HT1080 (cell line): ENCODE data around the gene OR9A4. TPM values are rescaled to one million over a fixed set of nuclear protein-coding genes. Genes with fewer than 3 reads are reported as not detected.
A peak's percentile ranks its signal among the peaks of the same experiment; 100 is the strongest.

Experiments used
- DNase-seq: peaks from one replicate; pipeline ENCODE4 v3.0.0-alpha.2; 2015; ENCODE audit warnings: low read depth
- total RNA-seq: library from RNA; depleted of rRNA; stranded (reverse); fragments of >200 nt; shearing (Covaris generic); gene quantifications from 2 replicates; pipeline ENCODE4 v1.2.3, GENCODE V29; 2014; rRNA removed

Gene OR9A4
- total RNA-seq, 1 experiment from 2014 or later = not detected

- DNase-seq = no peak
These were observed 30.6 kb downstream of the OR9A4 start, which contains the start of gene CLEC5A for GRCh38 chr7:141946796-141947195. TSS of gene CLEC5A (minus strand) at chr7:141946974. CDS start at chr7:141946292, 682 bp downstream.

DNA sequence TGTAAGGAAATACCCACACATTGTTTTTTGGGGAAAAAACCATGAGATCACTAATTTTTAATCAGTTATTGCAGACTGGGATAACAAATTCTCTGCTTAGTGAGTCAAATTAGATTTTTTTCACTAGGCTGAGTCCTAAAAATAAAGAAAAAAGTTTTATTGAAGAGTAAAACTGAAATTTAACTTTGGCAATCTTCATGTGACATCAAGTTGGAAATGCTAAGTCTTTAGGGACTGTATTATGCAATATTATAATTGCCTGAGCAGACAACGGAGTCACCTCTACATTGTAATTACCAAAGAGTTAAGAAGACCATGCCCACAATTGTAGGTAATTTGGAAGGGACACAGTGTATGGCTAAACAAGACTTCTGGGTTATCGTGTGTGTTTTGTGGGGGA is 32.8 kb downstream of the OR9A4 start:
- no peak for DNase-seq

GRCh38 chr7:141949451-141949850 is 33.3 kb downstream of the OR9A4 start:
- no peak for DNase-seq

- DNase-seq = no peak
These were observed 33.7 kb downstream of the OR9A4 start for GRCh38 chr7:141949911-141950310.

DNA sequence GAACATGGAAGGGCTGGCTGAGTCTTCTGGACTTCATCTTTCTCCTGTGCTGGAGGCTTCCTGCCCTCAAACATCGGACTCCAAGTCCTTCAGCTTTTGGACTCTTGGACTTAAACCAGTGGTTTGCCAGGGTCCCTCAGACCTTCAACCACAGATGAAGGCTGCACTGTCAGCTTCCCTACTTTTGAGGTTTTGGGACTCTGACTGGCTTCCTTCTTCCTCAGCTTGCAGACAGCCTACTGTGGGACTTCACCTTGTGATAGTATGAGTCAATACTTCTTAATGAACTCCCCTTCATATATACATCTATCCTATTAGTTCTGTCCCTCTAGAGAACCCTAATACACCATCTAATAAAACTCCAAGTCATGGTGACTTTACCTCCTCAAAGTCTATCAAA is 34.6 kb downstream of the OR9A4 start:
- no peak for DNase-seq

DNA sequence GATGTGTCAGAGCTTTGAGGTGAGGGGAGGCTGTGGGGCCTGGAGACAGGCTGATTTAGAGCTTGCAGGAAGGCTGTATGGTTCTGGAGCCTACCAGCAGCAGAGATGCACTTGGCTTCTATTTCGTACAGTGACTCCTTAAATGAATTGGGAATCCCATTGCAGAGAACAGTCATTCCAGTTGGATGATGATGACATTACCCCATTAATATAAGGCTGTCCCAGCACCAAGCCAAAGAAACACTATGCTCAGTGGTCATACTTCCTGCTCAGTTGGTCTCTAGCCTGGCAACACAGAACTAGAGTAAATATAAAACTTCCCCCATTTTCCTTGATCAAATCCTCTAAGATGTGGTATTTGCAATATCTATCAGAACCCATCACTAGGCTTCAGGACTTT is 36.3 kb downstream of the OR9A4 start:
- no peak for DNase-seq

DNA sequence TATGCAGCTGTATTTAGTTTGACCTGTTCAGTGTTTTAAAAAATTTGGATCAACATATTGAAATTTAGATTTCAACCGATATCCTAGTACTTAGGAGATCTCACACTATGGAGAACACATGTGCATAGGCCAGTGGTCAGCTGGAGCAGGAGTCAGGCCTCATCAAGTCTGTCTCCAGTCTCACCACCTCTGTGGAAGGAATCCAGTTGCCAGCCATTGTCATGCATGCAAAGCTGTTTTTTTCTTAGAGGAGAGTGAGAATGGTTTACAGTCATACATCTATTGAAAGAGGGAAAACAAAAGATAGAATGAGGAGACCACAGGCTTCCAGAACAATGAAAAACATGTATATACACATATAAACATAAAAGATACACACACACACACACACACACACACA is 38.1 kb downstream of the OR9A4 start:
- DNase-seq = no peak

DNA sequence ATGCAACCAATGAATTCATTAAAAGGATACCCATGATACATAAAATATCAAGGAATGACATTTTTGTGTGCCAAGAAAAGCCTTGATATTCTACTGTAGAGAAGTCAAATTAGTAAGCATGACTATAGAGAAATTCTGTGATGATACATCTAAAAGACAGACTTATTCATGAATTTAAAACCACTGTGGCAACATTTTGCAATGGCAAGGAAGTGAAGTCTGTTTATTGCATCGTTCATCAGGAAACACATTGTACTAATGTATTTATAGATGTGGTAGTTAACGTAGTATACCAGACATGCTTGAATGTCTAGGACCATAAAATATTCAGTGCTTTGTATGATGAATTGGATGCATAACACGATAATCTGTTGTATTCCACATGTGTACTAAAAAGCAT is 39.9 kb downstream of the OR9A4 start:
- DNase-seq = peak; percentile 20

- no peak for DNase-seq
These were observed 44.7 kb downstream of the OR9A4 start for GRCh38 chr7:141960687-141961422.

Other genes with a start within 250 kb of the OR9A4 start
- 12.5 and 15.7 TPM in 2 replicates for gene DENND11, start 214.2 kb upstream of the OR9A4 start, total RNA-seq
- gene WEE2, start 208.0 kb upstream of the OR9A4 start, total RNA-seq = 0.03 TPM in 2 replicates
- 370 and 377 TPM in 2 replicates for gene SSBP1, start 178.0 kb upstream of the OR9A4 start, total RNA-seq
- 0.10 TPM in 1 of 2 replicates, not detected in the other for gene TAS2R3, start 152.3 kb upstream of the OR9A4 start, total RNA-seq
- 0.14 and 0.63 TPM in 2 replicates for gene TAS2R4, start 139.7 kb upstream of the OR9A4 start, total RNA-seq
- 0.30 and 0.98 TPM in 2 replicates for gene TAS2R5, start 126.2 kb upstream of the OR9A4 start, total RNA-seq
- gene PRSS37, start 74.9 kb upstream of the OR9A4 start, total RNA-seq = not detected in 2 replicates
- gene CLEC5A, start 30.6 kb downstream of the OR9A4 start, total RNA-seq = not detected in 2 replicates
- not detected in 2 replicates for gene TAS2R38, start 57.4 kb downstream of the OR9A4 start, total RNA-seq
- 0.08 and 1.7 TPM in 2 replicates for gene MGAM, start 79.5 kb downstream of the OR9A4 start, total RNA-seq
- gene MGAM2, start 195.3 kb downstream of the OR9A4 start, total RNA-seq = 0.03 and 0.05 TPM in 2 replicates